Keratinocyte (primary cell): ENCODE data around the gene MARCHF9. TPM values are rescaled to one million over a fixed set of nuclear protein-coding genes. Genes with fewer than 3 reads are reported as not detected.

ENCODE experiments used
- DNase-seq: peaks from one replicate; pipeline ENCODE4 v3.0.0-alpha.2; 2011; ENCODE audit warnings: low read depth, missing footprints, low spot score
- FAIRE-seq: peaks from 2 replicates; lab custom pipeline; 2011; peaks lifted over from hg19 to GRCh38; lab: Jason Lieb, UNC
- H2AFZ ChIP-seq: 2 replicates; pipeline ENCODE4 v1.6.0; 2012; ENCODE audit warnings: low read length, control low read depth, inconsistent platforms; ENCODE audit not compliant: control insufficient read depth
- H3K27ac ChIP-seq: 2 replicates; pipeline ENCODE4 v1.5.1; 2011; ENCODE audit warnings: low read length; ENCODE audit not compliant: control insufficient read depth, insufficient read depth
- H3K27me3 ChIP-seq: 3 replicates; pipeline ENCODE4 v1.6.0; 2011; ENCODE audit warnings: low read length; ENCODE audit not compliant: control insufficient read depth, insufficient read depth; ENCODE audit errors: extremely low read depth
- H3K36me3 ChIP-seq, 2 experiments: 2 replicates in 1 of 2; 3 replicates in 1 of 2; pipeline ENCODE4 v1.5.1; 2011; ENCODE audit warnings: low read length in 2 of 2, mild to moderate bottlenecking in 1 of 2; ENCODE audit not compliant: control insufficient read depth in 2 of 2, insufficient read depth in 2 of 2; ENCODE audit errors: extremely low read depth in 1 of 2
- H3K4me1 ChIP-seq: 3 replicates; pipeline ENCODE4 v1.5.1; 2011; ENCODE audit warnings: low read length; ENCODE audit not compliant: control insufficient read depth, insufficient read depth; ENCODE audit errors: extremely low read depth
- H3K4me2 ChIP-seq: 3 replicates; pipeline ENCODE4 v1.6.0; 2011; ENCODE audit warnings: low read depth, low read length; ENCODE audit not compliant: control insufficient read depth, insufficient read depth; ENCODE audit errors: extremely low read depth
- H3K4me3 ChIP-seq, 3 experiments: fragments of 200-600 bp in 1 of 3; sonication (generic) in 1 of 3; 2 replicates in 2 of 3; 3 replicates in 1 of 3; pipeline ENCODE4 v1.5.1; 2011 to 2016; ENCODE audit warnings: low read length in 3 of 3, mild to moderate bottlenecking in 3 of 3, control low read depth in 2 of 3, inconsistent platforms in 1 of 3, low read depth in 1 of 3, mixed read lengths in 1 of 3, mixed run types in 1 of 3, moderate library complexity in 1 of 3; ENCODE audit not compliant: control insufficient read depth in 2 of 3, insufficient read depth in 2 of 3; ENCODE audit errors: extremely low read depth in 1 of 3
- H3K79me2 ChIP-seq: 2 replicates; pipeline ENCODE4 v1.6.0; 2012; ENCODE audit warnings: low read length; ENCODE audit not compliant: control insufficient read depth, insufficient read depth
- H3K9ac ChIP-seq: 3 replicates; pipeline ENCODE4 v1.6.0; 2011; ENCODE audit warnings: low read length; ENCODE audit not compliant: control insufficient read depth, insufficient read depth; ENCODE audit errors: extremely low read depth
- H3K9me1 ChIP-seq: 3 replicates; pipeline ENCODE4 v1.6.0; 2011; ENCODE audit warnings: low read length; ENCODE audit not compliant: control insufficient read depth, insufficient read depth; ENCODE audit errors: extremely low read depth
- H3K9me3 ChIP-seq: 2 replicates; pipeline ENCODE4 v1.5.1; 2012; ENCODE audit warnings: low read depth, low read length; ENCODE audit not compliant: control insufficient read depth
- H4K20me1 ChIP-seq: 3 replicates; pipeline ENCODE4 v1.6.0; 2011; ENCODE audit warnings: low read length; ENCODE audit not compliant: control insufficient read depth, insufficient read depth; ENCODE audit errors: extremely low read depth
- EZH2 ChIP-seq: IDR thresholded peaks from one replicate; pipeline ENCODE4 v1.6.1; 2012; ENCODE audit warnings: inconsistent platforms, mild to moderate bottlenecking, low read length, moderate library complexity
- dilution Hi-C: fragments of 300-500 bp; cut with MboI; formaldehyde crosslinking; loops from one replicate; pipeline ENCODE4 v1.7.0; 2020; ENCODE audit warnings: low sequenced_read_pairs; ENCODE audit not compliant: extremely low pct_ligation_motif_present
- polyA plus RNA-seq, 5 experiments: library from polyadenylated mRNA; depleted of rRNA in 3 of 5; stranded (reverse) in 3 of 5; stranded (forward) in 1 of 5; unstranded in 1 of 5; fragments of >200 nt; gene quantifications; 1 replicate in 1 of 5; 2 replicates in 3 of 5; 3 replicates in 1 of 5; pipeline versions ENCODE4 v1.2.1 to v1.2.3, GENCODE V29; 2011 to 2012; ENCODE audit warnings: missing spikeins in 2 of 5, low read depth in 1 of 5, low replicate concordance in 1 of 5
- TF ChIP-seq, protein P1 (sequence below), 3 experiments: IDR thresholded peaks in 1 of 3; conservative IDR thresholded peaks in 1 of 3; optimal IDR thresholded peaks in 1 of 3; 2 replicates in 2 of 3; 3 replicates in 1 of 3; pipeline versions ENCODE3 to v1.5.1; 2011; ENCODE audit warnings: low read length in 3 of 3, mild to moderate bottlenecking in 3 of 3, moderate library complexity in 2 of 3, control low read depth in 1 of 3, inconsistent platforms in 1 of 3; ENCODE audit not compliant: insufficient read depth in 2 of 3; ENCODE audit errors: extremely low read depth in 1 of 3

MARCHF9 gene
- polyA plus RNA-seq, 1 donor (not counting 4 experiments of a cell fraction or from before 2014, with no cell fraction given), result 10.9 TPM

DNA sequence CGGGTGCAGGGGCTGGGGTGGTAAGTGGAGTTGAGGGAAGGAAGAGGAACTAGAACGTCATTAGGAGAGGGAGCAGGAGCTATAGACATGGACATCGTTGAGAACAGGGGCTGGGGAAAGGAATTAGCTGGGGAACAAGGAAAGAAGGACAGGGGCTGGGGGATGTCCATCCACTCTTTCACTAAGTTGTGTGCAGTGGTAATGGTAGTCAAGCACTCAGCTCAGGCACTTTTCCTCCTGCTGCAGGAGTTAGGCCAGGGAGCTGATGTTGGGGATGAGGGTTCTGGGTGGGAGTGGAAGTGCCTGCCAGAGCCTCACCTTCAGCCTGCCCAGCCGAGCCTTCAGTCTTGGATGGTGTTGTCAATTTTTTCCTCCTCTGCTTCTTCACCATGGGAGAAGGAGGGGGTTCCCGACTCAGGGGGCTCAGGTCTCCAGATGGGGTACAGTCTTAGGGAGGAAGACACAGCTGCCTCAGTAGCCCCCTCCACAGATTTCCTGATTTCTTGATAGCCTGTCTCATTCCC, 25.5 kb upstream of the MARCHF9 start:
- DNase-seq (no peak), FAIRE-seq (no peak)
- Histone ChIP-seq H3K4me2 (no peak overlapping the region), H3K4me1 (peaks cover 6% of the 10 kb centered on the region), H3K79me2 (no peaks in the 10 kb centered on the region), H3K27me3 (peaks cover 7% of the 10 kb centered on the region), H2AFZ (no peak overlapping the region), H3K9ac (no peak overlapping the region), H4K20me1 (no peaks in the 10 kb centered on the region), H3K4me3 (no peak overlapping the region), H3K36me3 (peaks cover 0 to 3% of the 10 kb centered on the region in 2 experiments), H3K9me1 (no peaks in the 10 kb centered on the region), H3K27ac (no peak overlapping the region), H3K9me3 (no peaks in the 10 kb centered on the region)
- no peak for TF ChIP-seq EZH2
- TF ChIP-seq, protein P1, sequence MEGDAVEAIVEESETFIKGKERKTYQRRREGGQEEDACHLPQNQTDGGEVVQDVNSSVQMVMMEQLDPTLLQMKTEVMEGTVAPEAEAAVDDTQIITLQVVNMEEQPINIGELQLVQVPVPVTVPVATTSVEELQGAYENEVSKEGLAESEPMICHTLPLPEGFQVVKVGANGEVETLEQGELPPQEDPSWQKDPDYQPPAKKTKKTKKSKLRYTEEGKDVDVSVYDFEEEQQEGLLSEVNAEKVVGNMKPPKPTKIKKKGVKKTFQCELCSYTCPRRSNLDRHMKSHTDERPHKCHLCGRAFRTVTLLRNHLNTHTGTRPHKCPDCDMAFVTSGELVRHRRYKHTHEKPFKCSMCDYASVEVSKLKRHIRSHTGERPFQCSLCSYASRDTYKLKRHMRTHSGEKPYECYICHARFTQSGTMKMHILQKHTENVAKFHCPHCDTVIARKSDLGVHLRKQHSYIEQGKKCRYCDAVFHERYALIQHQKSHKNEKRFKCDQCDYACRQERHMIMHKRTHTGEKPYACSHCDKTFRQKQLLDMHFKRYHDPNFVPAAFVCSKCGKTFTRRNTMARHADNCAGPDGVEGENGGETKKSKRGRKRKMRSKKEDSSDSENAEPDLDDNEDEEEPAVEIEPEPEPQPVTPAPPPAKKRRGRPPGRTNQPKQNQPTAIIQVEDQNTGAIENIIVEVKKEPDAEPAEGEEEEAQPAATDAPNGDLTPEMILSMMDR (optimal IDR thresholded peaks at IDR 0.05 in 1 of 3, IDR thresholded peaks at IDR 0.05 in 1 of 3, conservative IDR thresholded peaks at IDR 0.05 in 1 of 3; ENCODE audit: extremely low read depth in 1 of 3, insufficient read depth in 2 of 3, low read length in 3 of 3), result no peak
- dilution Hi-C loops, result loop anchor here (25.0 kb wide), 1 partner anchor 142 kb away; the partner anchor contains the start of gene PIP4K2C

DNA sequence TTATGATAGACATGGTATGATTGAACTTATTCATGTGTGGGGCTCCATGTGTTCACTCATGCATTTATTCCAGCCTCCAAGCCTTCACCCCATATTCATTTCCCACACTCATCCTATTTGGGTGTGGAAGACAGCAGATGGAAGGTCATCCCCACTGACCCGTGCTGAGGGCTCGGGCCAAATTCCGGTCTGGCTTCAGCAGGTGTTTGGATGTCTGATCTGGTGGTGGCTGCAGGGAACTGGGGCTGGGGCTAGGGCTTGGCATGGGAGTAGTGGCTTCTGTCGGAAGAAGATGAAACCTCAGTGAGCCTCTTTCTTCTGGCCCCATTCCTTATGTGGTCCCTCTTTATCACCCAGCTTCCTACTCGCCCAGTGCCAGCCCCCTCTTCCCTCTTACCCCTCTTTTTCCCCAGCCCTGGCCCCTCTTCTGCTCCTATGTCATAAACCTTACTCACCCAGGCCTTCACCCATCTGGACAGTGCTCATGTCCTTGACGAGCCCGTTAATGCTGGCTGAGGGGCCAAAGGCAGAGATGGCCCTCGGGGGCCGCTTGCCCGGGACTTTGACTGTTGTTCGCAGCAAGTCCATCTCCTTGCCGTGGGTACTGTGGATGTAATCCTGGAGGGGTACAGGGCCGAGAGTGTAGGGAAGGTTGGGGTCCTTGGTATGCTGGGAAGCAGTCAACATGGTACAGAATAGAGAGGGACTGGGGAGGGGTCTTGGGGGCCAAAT, 24.4 kb upstream of the MARCHF9 start:
- dilution Hi-C loops, result loop anchor here (25.0 kb wide), 1 partner anchor 143 kb away; the partner anchor contains the start of gene PIP4K2C
- peaks cover 0 to 3% of the 10 kb centered on the region in 2 experiments for H3K36me3 ChIP-seq
- no peak overlapping the region for H2AFZ ChIP-seq
- H3K9ac ChIP-seq, result no peak overlapping the region
- no peak overlapping the region for H3K4me2 ChIP-seq
- FAIRE-seq (no peak), DNase-seq (no peak)
- H3K27ac ChIP-seq, result no peak overlapping the region
- TF ChIP-seq, protein P1 (optimal IDR thresholded peaks at IDR 0.05 in 1 of 3, IDR thresholded peaks at IDR 0.05 in 1 of 3, conservative IDR thresholded peaks at IDR 0.05 in 1 of 3; ENCODE audit: extremely low read depth in 1 of 3, insufficient read depth in 2 of 3, low read length in 3 of 3), result no peak
- no peak for TF ChIP-seq EZH2
- H3K9me1 ChIP-seq, result no peaks in the 10 kb centered on the region
- no peaks in the 10 kb centered on the region for H3K79me2 ChIP-seq
- no peaks in the 10 kb centered on the region for H4K20me1 ChIP-seq
- H3K4me1 ChIP-seq, result peaks cover 11% of the 10 kb centered on the region
- no peak overlapping the region for H3K4me3 ChIP-seq
- peaks cover 12% of the 10 kb centered on the region for H3K27me3 ChIP-seq
- no peaks in the 10 kb centered on the region for H3K9me3 ChIP-seq
